ENCODE measurements around the gene BHLHA15.

The BHLHA15 gene

DNA sequence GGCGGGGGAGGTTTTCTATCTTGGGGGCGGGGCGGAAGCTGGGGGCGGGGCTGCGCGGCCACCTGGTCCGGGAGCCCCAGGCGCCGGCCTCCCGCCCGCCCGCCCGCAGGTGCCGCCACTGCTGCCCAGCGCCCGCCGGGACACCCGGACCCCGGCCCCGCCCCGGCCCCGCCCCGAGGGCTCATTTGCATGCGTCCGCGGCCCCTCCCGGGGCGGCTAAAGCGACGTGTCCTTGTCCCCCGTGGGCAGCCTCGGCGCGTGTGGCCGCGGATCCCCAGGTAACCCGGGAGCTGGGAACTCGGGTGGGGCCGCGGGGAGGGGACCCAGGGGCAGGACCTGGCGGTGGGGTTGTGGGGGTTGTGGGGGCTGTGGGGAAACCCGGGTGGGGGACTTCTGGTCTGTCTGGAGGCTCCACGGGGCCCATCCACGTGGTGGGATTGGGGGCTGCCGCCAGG lies at the start of gene BHLHA15:
TSS of gene BHLHA15 (plus strand) at position 219 of the 455 bp plus-strand sequence. CDS start 871 bp downstream, outside the sequence.
- DNase-seq: peak; percentile 33

DNA sequence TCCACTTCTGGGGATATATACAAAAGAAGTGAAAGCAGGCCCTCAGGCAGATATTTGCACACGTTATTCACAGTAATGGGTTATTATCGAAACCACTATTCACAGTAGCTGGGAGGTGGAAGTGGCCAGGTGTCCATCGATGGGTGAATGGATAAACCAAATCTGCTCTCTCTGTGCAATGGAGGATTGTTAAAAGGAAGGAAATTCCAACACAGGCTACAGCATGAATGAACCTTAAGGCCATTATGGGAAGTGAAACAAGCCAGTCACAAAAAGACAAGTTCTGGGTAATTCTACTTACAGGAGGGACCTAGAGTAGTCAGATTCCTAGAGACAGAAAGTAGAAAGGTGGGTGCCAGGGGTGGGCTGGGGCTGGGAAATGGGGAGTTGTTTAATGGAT lies 48.5 kb upstream of the BHLHA15 start:
- DNase-seq: no peak

DNA sequence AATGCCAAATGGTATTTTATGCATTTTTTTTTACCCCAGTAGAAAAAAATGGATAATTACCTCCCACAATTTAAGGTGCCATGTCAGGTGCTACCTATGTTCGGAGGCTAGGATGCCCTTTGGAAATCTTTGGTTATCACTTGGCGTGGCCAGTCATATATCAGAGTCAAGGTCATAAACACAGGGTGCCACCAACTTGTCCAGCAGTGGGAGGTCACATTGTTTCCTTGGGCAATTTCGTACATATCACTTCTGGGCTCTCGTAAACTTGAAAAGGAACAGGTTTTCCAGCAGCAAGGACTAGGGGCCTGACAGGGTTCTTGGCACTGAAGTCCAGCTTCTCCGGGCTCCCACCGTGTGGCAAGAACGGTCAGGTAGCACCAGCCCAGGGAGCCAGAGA lies 48.0 kb upstream of the BHLHA15 start:
- DNase-seq: no peak

- no peak for DNase-seq
These were observed 47.3 kb upstream of the BHLHA15 start for GRCh38 chr7:98163704-98164494.

DNA sequence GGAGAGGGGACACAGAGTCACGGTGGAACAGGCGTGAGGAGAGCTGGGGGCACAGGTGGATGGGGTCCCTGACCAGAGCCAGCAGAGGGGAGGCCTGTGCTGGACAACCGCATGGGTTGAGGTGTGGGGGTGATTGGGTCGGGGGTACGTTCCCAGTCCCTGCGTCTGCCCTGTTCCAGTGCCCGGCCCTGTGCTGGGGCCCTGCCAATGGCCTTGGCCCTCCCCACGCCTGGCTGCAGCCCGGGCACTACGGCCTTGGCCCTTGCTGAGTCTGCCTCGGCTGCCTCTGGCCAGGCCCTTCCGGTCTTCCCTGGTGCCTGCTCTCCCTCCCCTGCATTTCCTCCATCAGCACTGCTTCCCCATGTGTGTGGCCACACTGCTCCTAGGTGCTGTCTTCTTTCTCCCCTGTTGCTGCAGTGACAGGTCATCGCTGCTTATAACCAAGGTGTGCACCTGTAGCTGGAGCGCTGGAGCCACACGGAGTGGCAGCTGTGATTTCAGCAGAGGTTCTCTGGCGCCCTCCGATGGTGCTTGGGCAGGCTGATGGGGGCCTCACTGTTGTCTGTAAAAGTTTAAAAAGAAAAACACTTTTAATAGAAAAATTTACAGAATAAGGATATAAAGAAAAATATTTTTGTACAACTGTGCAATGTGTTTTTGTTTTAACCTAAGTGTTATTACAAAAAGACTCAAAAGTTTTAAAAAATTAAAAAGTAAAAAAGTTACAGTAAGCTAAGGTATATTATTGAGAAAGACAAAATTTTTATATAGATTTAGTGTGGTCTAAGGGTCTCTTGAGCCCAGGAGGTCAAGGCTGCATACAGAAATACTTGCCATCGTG lies 45.2 kb upstream of the BHLHA15 start:
- peak; percentile 57 for DNase-seq

GRCh38 chr7:98166668-98166970 lies 44.6 kb upstream of the BHLHA15 start:
- no peak for DNase-seq

- DNase-seq: no peak
These were observed 43.6 kb upstream of the BHLHA15 start for GRCh38 chr7:98167653-98168052.

GRCh38 chr7:98168181-98168903 lies 42.9 kb upstream of the BHLHA15 start:
- peak; percentile 57 for DNase-seq

DNA sequence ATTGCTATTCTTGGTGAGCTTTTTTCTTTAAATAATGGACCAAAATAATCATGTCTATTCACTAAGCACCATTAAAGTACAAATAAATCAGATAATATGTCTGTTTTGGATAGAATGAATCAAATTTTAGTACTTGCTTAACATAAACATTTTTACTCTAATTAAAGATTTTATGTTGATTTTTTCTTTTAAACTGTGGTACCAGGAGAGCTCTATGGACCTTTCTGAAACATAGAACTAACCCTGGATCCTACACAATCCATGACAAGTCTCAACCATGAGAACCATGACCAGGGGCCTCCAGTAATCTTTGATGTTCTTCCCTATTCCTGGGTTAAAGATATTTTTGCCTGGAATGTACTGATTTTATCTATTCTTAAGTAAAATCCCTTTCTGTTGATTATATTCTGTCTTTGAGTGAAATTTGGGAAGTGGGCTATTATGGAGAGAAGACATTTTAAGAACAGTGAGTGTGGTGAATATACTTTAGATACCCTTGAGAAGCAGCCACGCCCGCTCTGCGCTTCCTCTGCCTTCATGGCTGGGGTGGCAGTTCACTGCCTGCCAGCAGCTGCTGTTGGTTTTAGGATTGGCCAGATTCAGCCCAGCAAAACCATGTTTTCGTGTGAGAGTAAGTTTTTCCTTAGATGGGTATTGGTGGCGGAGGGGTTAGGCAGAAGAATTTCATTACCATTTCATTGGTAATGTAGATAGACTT lies 42.2 kb upstream of the BHLHA15 start:
- peak; percentile 24 for DNase-seq

- no peak for DNase-seq
These were observed 40.3 kb upstream of the BHLHA15 start for GRCh38 chr7:98170966-98171365.

DNA sequence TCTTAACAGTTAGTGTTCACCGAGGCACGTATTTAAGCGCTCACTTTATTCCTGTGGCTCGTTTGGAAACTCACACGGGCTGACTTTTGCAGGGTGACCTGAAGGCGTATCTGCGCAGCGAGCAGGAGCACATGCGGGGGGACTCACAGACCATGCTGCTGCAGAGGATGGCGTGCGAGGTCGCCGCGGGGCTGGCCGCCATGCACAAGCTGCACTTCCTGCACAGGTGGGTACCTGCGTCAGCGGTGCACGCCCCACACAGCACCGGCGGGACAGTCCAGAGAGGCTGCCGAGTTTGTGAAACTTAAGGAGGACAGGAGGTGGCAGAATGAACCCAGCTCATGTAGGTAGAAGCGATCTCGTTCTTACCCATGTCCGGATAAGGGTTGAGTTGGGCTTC lies 39.8 kb upstream of the BHLHA15 start:
- DNase-seq: no peak

GRCh38 chr7:98174334-98175259 lies 36.6 kb upstream of the BHLHA15 start:
- no peak for DNase-seq

DNA sequence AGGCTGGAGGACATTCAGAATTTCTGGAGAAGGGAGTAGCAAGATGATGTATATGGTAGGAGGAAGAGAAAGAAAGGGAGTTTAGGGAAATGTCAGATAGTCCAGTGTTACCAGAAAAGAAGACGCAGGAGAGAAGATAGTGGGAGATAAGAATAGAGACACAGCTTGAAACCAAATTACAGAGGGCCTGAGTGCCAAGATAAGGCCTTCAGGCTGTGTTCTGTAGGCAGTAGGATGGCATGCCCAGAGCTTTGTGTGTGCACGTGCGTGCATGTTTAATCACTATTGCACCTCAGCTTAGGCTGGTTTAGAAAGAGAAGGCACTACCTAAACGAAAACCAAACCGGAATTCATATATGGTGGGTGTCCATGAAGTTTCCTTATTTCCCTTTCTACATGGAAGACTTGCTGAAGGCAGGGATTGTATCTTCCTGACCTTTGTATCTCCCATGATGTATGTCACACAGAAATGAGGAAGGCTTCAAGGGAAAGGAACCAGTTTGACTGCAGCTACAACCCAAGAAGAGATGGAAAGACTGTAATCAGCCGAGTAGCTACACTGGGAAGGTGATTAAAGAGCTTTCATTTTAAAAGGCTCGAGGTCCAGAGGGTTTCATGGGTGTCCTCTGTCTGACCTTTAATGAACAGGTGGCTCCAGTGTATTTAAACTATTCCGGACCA lies 35.8 kb upstream of the BHLHA15 start:
- DNase-seq: peak; percentile 64

DNA sequence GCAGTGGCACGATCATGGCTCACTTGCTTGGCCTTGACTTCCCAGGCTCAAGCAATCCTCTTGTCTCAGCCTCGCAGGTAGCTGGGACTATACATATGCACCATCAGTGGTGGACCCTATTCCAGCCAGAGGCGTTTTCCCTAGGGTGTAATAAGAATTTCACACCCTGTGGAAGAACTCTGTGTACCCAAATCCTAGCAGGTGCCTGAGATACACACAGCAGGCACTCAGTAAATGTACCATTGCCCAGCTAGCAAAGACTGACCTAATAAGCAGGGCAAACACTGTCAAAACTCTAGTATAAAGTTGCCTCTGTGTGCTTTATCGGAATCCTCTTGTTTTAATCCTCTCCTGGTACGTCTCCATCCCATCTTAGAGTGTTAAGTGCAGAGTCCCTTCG lies 33.7 kb upstream of the BHLHA15 start:
- DNase-seq: no peak

DNA sequence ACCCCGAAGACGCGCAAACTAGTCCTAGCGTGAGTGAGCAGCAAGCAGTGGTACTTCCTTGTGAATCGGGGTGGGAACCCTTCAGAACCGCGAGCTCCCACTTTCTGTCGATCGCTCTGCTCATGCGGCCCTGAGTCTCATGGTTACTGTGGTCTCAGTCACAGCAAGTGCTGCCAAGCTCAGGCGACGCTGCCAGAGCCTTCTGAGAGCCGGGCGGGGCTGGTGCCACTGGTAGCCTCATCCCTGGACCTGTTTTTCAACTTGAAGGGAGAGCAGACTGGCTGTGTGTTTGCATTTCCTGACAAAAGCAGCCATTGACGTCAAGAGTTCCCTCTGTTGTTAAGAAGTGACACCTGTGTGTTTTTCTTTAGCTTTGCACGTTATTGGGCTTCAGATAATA lies 32.9 kb upstream of the BHLHA15 start:
- no peak for DNase-seq

DNA sequence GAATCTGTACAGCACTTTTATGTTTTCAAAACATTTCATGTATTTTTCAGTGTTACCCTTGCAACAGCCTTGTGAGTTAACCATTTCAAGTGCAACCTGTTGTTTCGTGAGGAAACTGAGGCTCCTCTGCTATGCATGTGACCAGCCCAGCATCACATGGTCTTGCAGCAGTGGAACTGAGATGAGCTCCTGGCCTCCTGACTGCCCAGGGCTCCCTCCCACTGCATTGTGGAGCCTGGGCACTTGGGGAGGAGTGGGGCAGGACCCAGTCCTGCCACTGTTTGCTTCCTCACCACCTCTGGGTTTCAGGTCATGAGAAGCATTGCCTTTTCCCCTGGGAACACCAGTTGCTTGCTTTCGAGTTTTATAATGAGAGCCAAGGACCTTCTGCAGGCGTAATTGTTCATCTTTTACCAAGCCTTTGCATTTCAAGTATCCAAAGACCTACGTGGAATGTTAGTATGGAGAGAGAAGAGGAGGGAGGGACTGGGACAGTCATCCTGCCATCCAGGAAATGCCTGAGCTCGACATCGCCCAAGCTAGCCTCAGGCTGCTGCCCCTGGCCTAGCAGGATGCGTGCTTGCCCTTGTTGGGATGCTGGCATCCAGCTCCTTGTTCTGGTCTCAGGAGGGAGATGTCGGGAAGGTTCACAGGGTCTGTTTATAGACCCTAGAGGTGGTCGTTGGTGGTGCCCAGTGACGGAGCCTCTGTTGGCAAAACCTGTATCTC lies 32.3 kb upstream of the BHLHA15 start:
- DNase-seq: no peak

GRCh38 chr7:98180751-98181150 lies 30.5 kb upstream of the BHLHA15 start:
- DNase-seq: no peak

DNA sequence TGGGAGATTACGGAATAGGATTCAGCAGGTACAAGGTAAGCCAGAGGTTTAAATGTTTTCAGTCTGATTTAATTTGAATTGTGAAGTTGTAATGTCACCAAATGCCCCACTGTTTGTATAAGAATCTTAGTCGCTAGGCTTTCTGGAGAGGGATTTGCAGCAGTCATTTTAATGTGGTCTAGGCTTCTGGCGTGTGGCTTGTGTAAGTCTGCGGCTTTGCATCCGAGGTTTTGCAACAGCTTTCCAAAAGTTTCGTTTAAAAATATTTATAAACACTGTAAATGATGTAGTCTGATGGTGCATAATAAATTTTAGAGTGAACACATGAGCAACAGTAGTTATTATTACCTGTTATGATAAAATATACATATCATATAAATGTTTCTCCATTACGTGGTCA lies 26.1 kb upstream of the BHLHA15 start:
- DNase-seq: no peak

DNA sequence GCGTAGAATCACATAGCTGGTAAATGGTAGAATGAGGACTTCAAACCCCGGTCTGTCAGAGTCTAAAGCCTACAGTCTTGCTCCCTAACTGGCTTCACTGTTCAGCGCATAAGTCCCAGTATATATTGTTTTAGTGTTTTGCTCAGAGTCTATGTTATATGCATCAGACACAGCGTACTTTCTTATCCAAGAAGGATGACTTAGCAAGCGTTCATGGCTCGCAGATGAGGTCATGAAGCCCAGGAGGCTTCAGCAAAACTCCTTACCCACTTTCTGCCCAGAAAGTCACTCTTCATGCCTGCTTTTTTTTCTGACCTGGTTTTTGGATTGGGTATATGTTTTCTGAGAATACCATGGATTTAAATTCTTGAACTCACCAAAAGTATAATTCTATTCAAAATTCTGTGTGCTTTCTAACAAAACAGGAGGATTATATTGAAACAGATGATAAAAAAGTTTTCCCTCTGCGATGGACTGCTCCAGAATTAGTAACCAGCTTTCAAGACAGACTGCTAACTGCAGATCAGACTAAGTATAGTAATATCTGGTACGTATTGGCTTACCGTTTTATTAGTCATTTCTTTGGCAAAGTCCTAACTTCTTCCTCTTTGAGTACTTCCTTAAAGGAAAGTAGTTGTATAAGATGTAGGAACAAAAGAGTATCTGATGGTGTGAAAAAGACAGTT lies 24.6 kb upstream of the BHLHA15 start:
- no peak for DNase-seq

- no peak for DNase-seq
These were observed 24.1 kb upstream of the BHLHA15 start for GRCh38 chr7:98187138-98187502.
